Chondrocyte (in vitro differentiated cells): Measurements from ENCODE around the gene IL18BP. TPM values are rescaled to one million over a fixed set of nuclear protein-coding genes. Genes with fewer than 3 reads are reported as not detected.

Experiments used
- DNase-seq: peaks from one replicate; pipeline ENCODE4 v3.0.0; 2021; ENCODE audit warnings: mixed read lengths, low spot score
- H3K27ac Mint-ChIP-seq: one replicate; pipeline ENCODE4 v1.8.0; 2021; ENCODE audit warnings: mild to moderate bottlenecking, moderate library complexity, mixed read lengths; ENCODE audit not compliant: unreplicated experiment
- H3K27me3 Mint-ChIP-seq: 2 replicates; pipeline ENCODE4 v1.8.0; 2021; ENCODE audit warnings: low read depth, mixed read lengths
- H3K36me3 Mint-ChIP-seq: 2 replicates; pipeline ENCODE4 v1.8.0; 2021; ENCODE audit warnings: low read depth, mixed read lengths
- H3K4me1 Mint-ChIP-seq: 2 replicates; pipeline ENCODE4 v1.8.0; 2021; ENCODE audit warnings: low read depth, mild to moderate bottlenecking, mixed read lengths
- H3K4me3 Mint-ChIP-seq: one replicate; pipeline ENCODE4 v1.8.0; 2021; ENCODE audit warnings: mild to moderate bottlenecking, moderate library complexity, mixed read lengths; ENCODE audit not compliant: unreplicated experiment
- H3K9me3 Mint-ChIP-seq: 2 replicates; pipeline ENCODE4 v1.8.0; 2021; ENCODE audit warnings: low read depth, mixed read lengths
- total RNA-seq: library from RNA; stranded (reverse); gene quantifications from 3 replicates; pipeline ENCODE4 v1.2.1, GENCODE V29; 2021
- TF ChIP-seq, protein P1 (sequence below): fragments of 200-600 bp; sonication (generic); IDR thresholded peaks from 2 replicates; pipeline ENCODE4 v1.5.0; 2021; ENCODE audit warnings: antibody characterized with exemption, mild to moderate bottlenecking, moderate library complexity

The IL18BP gene
- total RNA-seq, 1 donor from 2014 or later = 9.6 TPM

DNA sequence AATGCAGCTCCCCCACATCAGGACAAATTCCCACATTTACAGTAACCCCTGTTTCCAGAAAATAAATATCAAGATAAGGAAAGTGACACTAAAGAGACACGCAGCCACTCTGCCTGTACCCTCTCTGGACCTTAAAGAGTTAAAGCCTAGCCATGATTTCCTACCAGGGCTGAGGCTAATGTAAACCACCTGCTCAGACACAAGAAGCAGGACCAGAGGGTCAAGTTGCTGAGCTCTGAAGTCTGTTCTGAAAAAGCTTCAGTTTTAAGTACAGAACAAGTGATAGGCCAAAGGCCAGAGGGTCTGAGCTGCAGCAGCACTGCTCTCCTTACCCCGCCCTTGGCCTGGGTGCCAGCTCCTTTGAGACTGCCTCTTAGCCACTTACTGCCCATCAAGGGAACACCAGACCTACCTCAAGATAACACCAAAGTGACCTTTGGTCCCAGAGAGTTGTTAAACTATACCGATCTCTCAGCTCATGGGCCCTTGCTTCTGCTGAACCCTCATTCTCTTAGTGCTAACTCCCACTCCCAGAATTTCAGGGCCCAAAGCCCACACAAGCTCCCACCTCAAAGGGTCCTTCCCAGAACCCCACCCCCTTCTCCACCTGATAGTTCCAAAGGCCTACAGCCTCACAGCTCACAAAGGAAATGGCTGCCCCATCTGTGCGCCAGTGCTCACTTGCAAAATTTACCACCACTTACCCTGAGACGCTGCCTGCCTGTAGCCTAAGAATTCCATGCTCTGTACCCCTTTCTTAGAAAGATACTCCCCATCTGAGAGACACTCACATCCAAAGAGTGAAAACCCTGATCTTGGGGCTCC, 40.5 kb downstream of the IL18BP start:
- Mint-ChIP-seq H3K4me1 (peaks cover 30% of the 10 kb centered on the region), H3K4me3 (no peak overlapping the region), H3K36me3 (peaks cover 5% of the 10 kb centered on the region), H3K27ac (no peak overlapping the region), H3K9me3 (no peaks in the 10 kb centered on the region), H3K27me3 (no peaks in the 10 kb centered on the region)
- DNase-seq = no peak
- TF ChIP-seq, protein P1, sequence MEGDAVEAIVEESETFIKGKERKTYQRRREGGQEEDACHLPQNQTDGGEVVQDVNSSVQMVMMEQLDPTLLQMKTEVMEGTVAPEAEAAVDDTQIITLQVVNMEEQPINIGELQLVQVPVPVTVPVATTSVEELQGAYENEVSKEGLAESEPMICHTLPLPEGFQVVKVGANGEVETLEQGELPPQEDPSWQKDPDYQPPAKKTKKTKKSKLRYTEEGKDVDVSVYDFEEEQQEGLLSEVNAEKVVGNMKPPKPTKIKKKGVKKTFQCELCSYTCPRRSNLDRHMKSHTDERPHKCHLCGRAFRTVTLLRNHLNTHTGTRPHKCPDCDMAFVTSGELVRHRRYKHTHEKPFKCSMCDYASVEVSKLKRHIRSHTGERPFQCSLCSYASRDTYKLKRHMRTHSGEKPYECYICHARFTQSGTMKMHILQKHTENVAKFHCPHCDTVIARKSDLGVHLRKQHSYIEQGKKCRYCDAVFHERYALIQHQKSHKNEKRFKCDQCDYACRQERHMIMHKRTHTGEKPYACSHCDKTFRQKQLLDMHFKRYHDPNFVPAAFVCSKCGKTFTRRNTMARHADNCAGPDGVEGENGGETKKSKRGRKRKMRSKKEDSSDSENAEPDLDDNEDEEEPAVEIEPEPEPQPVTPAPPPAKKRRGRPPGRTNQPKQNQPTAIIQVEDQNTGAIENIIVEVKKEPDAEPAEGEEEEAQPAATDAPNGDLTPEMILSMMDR = no peak

DNA sequence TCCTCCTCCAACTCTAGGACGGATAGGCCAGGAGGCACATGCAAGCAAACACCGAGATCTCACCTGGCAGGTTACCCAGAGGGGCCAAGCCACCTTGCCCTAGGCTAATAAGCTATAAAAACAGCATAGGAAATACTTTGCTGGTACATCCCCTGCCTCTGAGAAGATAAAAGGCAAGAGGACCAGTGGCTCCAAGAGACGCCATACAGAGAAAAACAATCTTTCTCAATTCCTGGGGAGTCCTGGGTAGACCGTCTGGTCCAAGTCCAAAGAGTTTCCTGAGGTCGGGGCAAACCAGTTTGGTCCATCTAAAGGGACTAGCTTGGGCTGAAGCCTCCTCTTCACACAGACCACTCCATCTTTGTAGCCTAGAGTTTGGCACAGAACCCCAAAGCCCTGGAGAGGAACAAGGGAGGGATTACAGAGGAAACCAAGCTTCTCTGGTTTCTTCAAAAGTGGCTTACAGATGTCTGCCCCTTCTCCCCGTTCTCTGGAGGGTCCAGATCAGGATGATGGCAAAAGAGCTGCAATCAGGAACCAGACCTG, 41.2 kb downstream of the IL18BP start:
- no peak for DNase-seq
- TF ChIP-seq, protein P1 = no peak
- Mint-ChIP-seq H3K27ac (no peak overlapping the region), H3K27me3 (no peaks in the 10 kb centered on the region), H3K4me3 (no peak overlapping the region), H3K9me3 (no peaks in the 10 kb centered on the region), H3K4me1 (peaks cover 30% of the 10 kb centered on the region), H3K36me3 (peaks cover 5% of the 10 kb centered on the region)

DNA sequence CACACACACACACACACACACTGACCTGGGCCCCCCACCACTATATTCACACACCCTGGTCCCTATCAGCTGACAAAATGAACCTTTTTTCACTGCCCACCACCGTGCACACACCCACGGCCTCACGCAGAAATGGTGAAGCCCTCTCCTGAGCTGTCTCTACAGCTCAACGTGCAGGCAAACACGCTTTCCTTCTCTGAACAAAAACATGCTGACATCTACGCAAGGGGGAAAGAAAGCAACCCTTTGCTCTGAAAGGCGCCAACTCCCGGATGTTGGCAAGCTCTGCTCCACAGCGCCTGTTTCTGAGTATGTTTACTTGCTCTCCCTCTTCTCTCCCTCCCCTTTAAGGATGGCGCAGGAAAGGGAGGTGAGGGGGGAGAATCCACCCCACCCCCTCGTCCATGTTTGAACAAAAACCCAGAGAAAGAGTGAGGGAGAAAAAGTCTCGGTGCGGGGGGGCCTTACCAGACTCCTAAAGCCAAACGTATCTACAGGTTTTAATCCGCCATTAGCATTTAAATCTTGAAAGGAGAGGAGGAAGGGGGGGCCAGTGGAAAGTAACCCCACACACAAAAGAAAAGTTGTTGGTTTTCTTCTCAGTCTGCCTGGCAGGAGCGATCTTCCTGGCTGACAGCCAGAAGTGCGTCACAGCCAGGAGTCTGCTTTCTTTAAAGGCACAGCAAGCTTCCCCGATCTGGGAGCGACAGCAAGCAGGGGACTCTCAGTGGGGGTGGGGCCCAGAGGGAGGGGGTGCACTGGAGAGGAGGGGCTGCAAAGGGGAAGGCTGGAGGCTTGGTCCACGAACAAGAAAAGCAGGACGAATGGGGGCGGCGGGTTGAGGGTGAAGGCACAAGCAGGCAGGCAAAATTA, 42.0 kb downstream of the IL18BP start:
- peaks cover 30% of the 10 kb centered on the region for H3K4me1 Mint-ChIP-seq
- no peak overlapping the region for H3K27ac Mint-ChIP-seq
- TF ChIP-seq, protein P1 = peak; percentile 8
- H3K27me3 Mint-ChIP-seq = no peaks in the 10 kb centered on the region
- H3K4me3 Mint-ChIP-seq = no peak overlapping the region
- peaks cover 2% of the 10 kb centered on the region for H3K36me3 Mint-ChIP-seq
- H3K9me3 Mint-ChIP-seq = no peaks in the 10 kb centered on the region
- peak; percentile 97 for DNase-seq

DNA sequence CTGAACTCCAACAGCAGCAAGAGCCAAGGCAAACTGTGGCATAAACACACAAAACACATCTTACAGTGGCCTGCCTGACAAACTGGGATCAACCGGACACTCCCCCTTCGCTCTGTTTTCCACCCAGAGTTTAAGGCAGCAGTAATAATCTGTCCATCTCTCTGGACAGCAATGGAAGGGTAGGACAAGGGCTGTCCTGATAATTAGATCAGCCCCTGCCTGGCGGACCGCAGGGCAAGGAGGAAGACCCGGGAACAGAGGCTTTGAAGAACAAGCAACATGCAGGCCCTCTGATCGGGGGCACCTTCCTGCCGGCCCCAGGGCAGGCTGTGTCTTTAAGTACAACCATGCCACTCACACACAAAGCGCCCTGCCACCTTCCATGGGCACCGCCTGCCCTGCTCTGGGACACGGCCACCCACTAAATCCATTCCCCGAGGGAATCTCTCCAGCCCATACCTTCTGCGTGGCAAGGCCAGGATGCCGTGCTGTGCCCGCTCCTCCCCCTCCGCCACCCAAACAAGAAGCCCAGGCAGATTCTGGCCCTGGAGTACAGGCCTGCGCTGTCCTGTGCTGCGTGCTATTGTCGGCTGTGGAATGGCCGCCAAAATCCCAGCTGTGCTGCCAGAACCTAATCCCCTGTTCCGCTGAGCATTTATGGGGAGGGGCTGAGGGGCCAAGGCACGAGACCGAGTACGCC, 42.8 kb downstream of the IL18BP start:
- H3K4me1 Mint-ChIP-seq = peaks cover 27% of the 10 kb centered on the region
- H3K9me3 Mint-ChIP-seq = no peaks in the 10 kb centered on the region
- no peaks in the 10 kb centered on the region for H3K36me3 Mint-ChIP-seq
- no peak overlapping the region for H3K4me3 Mint-ChIP-seq
- DNase-seq = no peak
- no peak overlapping the region for H3K27ac Mint-ChIP-seq
- no peaks in the 10 kb centered on the region for H3K27me3 Mint-ChIP-seq
- TF ChIP-seq, protein P1 = no peak
